H9 (cell line): ENCODE measurements around the gene ZNF467. TPM values are rescaled to one million over a fixed set of nuclear protein-coding genes. Genes with fewer than 3 reads are reported as not detected.

Source experiments
- DNase-seq: peaks from one replicate; pipeline ENCODE4 v3.0.0-alpha.2; 2017
- H2AFZ ChIP-seq: one replicate; pipeline ENCODE4 v1.6.1; 2013; ENCODE audit warnings: mild to moderate bottlenecking, low read length, control low read depth, moderate library complexity
- H2AK5ac ChIP-seq: 2 replicates; pipeline ENCODE4 v1.6.1; 2013; ENCODE audit warnings: low read length, control low read depth, mixed read lengths; ENCODE audit not compliant: insufficient read length
- H2BK120ac ChIP-seq: one replicate; pipeline ENCODE4 v1.6.1; 2013; ENCODE audit warnings: low read depth, mild to moderate bottlenecking, low read length, control low read depth, inconsistent platforms; ENCODE audit not compliant: poor library complexity, severe bottlenecking
- H2BK12ac ChIP-seq: 2 replicates; pipeline ENCODE4 v1.6.1; 2013; ENCODE audit warnings: low read length, control low read depth, mixed read lengths, low read depth; ENCODE audit not compliant: insufficient read length
- H2BK15ac ChIP-seq: 2 replicates; pipeline ENCODE4 v1.6.1; 2013; ENCODE audit warnings: low read depth, low read length, control low read depth
- H2BK20ac ChIP-seq: one replicate; pipeline ENCODE4 v1.6.1; 2013; ENCODE audit warnings: low read depth, mild to moderate bottlenecking, low read length, control low read depth, inconsistent platforms; ENCODE audit not compliant: poor library complexity, severe bottlenecking
- H2BK5ac ChIP-seq: 2 replicates; pipeline ENCODE4 v1.6.1; 2013; ENCODE audit warnings: low read length, control low read depth, mixed read lengths; ENCODE audit not compliant: insufficient read length
- H3K14ac ChIP-seq: 2 replicates; pipeline ENCODE4 v1.6.1; 2013; ENCODE audit warnings: low read length, control low read depth; ENCODE audit not compliant: insufficient read depth
- H3K18ac ChIP-seq: 2 replicates; pipeline ENCODE4 v1.6.1; 2013; ENCODE audit warnings: low read depth, mild to moderate bottlenecking, mixed read lengths, low read length, control low read depth; ENCODE audit not compliant: insufficient read length
- H3K23ac ChIP-seq: 2 replicates; pipeline ENCODE4 v1.6.1; 2013; ENCODE audit warnings: low read length, control low read depth, mixed read lengths, low read depth; ENCODE audit not compliant: insufficient read length
- H3K23me2 ChIP-seq: 2 replicates; pipeline ENCODE4 v1.6.1; 2013; ENCODE audit warnings: low read depth, mild to moderate bottlenecking, mixed read lengths, low read length, control low read depth; ENCODE audit not compliant: insufficient read length, poor library complexity, severe bottlenecking
- H3K27ac ChIP-seq: 2 replicates; pipeline ENCODE4 v1.5.1; 2013; ENCODE audit warnings: low read length, control low read depth, mixed read lengths, low read depth; ENCODE audit not compliant: insufficient read length
- H3K27me3 ChIP-seq: 2 replicates; pipeline ENCODE4 v1.6.1; 2013; ENCODE audit warnings: low read length, control low read depth, inconsistent platforms; ENCODE audit not compliant: insufficient read depth
- H3K4ac ChIP-seq: 2 replicates; pipeline ENCODE4 v1.6.1; 2013; ENCODE audit warnings: low read depth, mild to moderate bottlenecking, control low read depth, inconsistent platforms, low read length, moderate library complexity
- H3K4me1 ChIP-seq: 2 replicates; pipeline ENCODE4 v1.6.1; 2013; ENCODE audit warnings: low read length, control low read depth, inconsistent platforms; ENCODE audit not compliant: insufficient read depth
- H3K4me2 ChIP-seq: 2 replicates; pipeline ENCODE4 v1.6.1; 2013; ENCODE audit warnings: low read length, control low read depth, mixed read lengths; ENCODE audit not compliant: insufficient read length, insufficient read depth
- H3K56ac ChIP-seq: 2 replicates; pipeline ENCODE4 v1.6.1; 2013; ENCODE audit warnings: low read depth, mild to moderate bottlenecking, mixed read lengths, low read length, control low read depth; ENCODE audit not compliant: insufficient read length
- H3K79me1 ChIP-seq: 2 replicates; pipeline ENCODE4 v1.6.1; 2013; ENCODE audit warnings: low read depth, mild to moderate bottlenecking, moderate library complexity, low read length, control low read depth, inconsistent platforms; ENCODE audit not compliant: insufficient read depth, poor library complexity, severe bottlenecking
- H3K79me2 ChIP-seq: 2 replicates; pipeline ENCODE4 v1.6.1; 2013; ENCODE audit warnings: low read length, control low read depth, inconsistent platforms; ENCODE audit not compliant: insufficient read depth
- H3K9ac ChIP-seq: 2 replicates; pipeline ENCODE4 v1.6.1; 2013; ENCODE audit warnings: low read length, control low read depth, mixed read lengths; ENCODE audit not compliant: insufficient read length; ENCODE audit errors: extremely low read depth
- H3K9me3 ChIP-seq: one replicate; pipeline ENCODE4 v1.6.1; 2013; ENCODE audit warnings: low read depth, low read length, inconsistent platforms; ENCODE audit not compliant: control insufficient read depth
- H3T11ph ChIP-seq: one replicate; pipeline ENCODE4 v1.6.1; 2013; ENCODE audit warnings: mild to moderate bottlenecking, low read length, control low read depth, inconsistent platforms
- H4K20me1 ChIP-seq: one replicate; pipeline ENCODE4 v1.6.1; 2013; ENCODE audit not compliant: control insufficient read depth, insufficient read length, insufficient read depth
- H4K5ac ChIP-seq: 2 replicates; pipeline ENCODE4 v1.6.1; 2013; ENCODE audit warnings: low read depth, mild to moderate bottlenecking, mixed read lengths, low read length, control low read depth; ENCODE audit not compliant: insufficient read length
- H4K8ac ChIP-seq: replicated peaks from 2 replicates; pipeline ENCODE4 v1.6.1; 2013; ENCODE audit warnings: low read length, control low read depth, mixed read lengths, low read depth; ENCODE audit not compliant: insufficient read length
- H4K91ac ChIP-seq: 2 replicates; pipeline ENCODE4 v1.6.1; 2013; ENCODE audit warnings: low read depth, mild to moderate bottlenecking, moderate library complexity, mixed read lengths, low read length, control low read depth; ENCODE audit not compliant: insufficient read length
- H3K27ac Mint-ChIP-seq, 3 experiments: 2 replicates in 2 of 3; 3 replicates in 1 of 3; pipeline ENCODE4 v1.8.0; 2020 to 2021; ENCODE audit warnings: mixed read lengths in 3 of 3, mild to moderate bottlenecking in 1 of 3, moderate library complexity in 1 of 3
- H3K27me3 Mint-ChIP-seq: 2 replicates; pipeline ENCODE4 v1.8.0; 2021; ENCODE audit warnings: low read depth, mild to moderate bottlenecking, moderate library complexity, mixed read lengths
- H3K36me3 Mint-ChIP-seq, 3 experiments: 2 replicates in 2 of 3; 3 replicates in 1 of 3; pipeline ENCODE4 v1.8.0; 2020 to 2021; ENCODE audit warnings: low read depth in 3 of 3, mixed read lengths in 3 of 3; ENCODE audit not compliant: insufficient read depth in 1 of 3
- H3K4me1 Mint-ChIP-seq, 2 experiments: 2 replicates each; pipeline ENCODE4 v1.8.0; 2020; ENCODE audit warnings: mixed read lengths in 2 of 2
- H3K4me3 Mint-ChIP-seq, 2 experiments: 2 replicates in 1 of 2; 3 replicates in 1 of 2; pipeline ENCODE4 v1.8.0; 2020 to 2021; ENCODE audit warnings: mild to moderate bottlenecking in 2 of 2, mixed read lengths in 2 of 2, moderate library complexity in 1 of 2
- H3K9me3 Mint-ChIP-seq, 2 experiments: 2 replicates in 1 of 2; 3 replicates in 1 of 2; pipeline ENCODE4 v1.8.0; 2020; ENCODE audit warnings: mild to moderate bottlenecking in 2 of 2, mixed read lengths in 2 of 2, moderate library complexity in 1 of 2
- WGBS: extraction: QIAGEN DNeasy Blood & Tissue Kit; methylation state at CpG from one replicate; pipeline ENCODE4 v1.1.7; 2013; ENCODE audit warnings: missing lambda C conversion rate, low lambda C conversion rate, mixed read lengths; ENCODE audit not compliant: insufficient read length; ENCODE audit errors: extremely low coverage; 5-methylcytosine and 5-hydroxymethylcytosine counted together
- total RNA-seq: library from RNA; stranded (reverse); gene quantifications from 2 replicates; pipeline ENCODE4 v1.2.1, GENCODE V29; 2021
- TF ChIP-seq, protein P1 (sequence below): fragments of 200-600 bp; sonication (generic); conservative IDR thresholded peaks from 3 replicates; pipeline ENCODE4 v1.8.0; 2021; ENCODE audit warnings: antibody characterized with exemption, mild to moderate bottlenecking

The ZNF467 gene
- total RNA-seq, 1 experiment from 2014 or later = 0.31 TPM

DNA sequence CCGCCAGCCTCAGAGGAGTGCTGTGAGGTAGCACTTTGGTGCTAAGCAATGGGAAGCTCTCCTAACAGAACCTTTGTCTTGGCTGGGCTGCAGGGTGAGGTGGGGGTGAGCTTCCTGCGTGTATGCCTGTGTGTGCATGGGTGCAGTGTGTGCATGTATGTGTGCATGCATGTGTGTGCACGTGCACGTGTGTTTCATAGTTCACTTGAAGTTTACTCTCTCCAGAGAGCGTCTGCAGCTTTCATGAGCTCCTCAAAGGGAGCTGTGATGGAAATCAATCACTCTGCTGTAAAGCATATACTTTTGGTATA lies 4.9 kb upstream of the ZNF467 start:
- H2BK120ac ChIP-seq = no peak overlapping the region
- H2BK12ac ChIP-seq = no peak overlapping the region
- H3K27ac ChIP-seq = no peak overlapping the region
- TF ChIP-seq, protein P1, sequence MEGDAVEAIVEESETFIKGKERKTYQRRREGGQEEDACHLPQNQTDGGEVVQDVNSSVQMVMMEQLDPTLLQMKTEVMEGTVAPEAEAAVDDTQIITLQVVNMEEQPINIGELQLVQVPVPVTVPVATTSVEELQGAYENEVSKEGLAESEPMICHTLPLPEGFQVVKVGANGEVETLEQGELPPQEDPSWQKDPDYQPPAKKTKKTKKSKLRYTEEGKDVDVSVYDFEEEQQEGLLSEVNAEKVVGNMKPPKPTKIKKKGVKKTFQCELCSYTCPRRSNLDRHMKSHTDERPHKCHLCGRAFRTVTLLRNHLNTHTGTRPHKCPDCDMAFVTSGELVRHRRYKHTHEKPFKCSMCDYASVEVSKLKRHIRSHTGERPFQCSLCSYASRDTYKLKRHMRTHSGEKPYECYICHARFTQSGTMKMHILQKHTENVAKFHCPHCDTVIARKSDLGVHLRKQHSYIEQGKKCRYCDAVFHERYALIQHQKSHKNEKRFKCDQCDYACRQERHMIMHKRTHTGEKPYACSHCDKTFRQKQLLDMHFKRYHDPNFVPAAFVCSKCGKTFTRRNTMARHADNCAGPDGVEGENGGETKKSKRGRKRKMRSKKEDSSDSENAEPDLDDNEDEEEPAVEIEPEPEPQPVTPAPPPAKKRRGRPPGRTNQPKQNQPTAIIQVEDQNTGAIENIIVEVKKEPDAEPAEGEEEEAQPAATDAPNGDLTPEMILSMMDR = no peak
- no peaks in the 10 kb centered on the region for H3K4me1 ChIP-seq
- no peak overlapping the region for H3K23ac ChIP-seq
- no peak for DNase-seq
- no peak overlapping the region for H2AK5ac ChIP-seq
- no peaks in the 10 kb centered on the region for H4K20me1 ChIP-seq
- no peak overlapping the region for H3K4me3 Mint-ChIP-seq
- no peak overlapping the region for H3K4ac ChIP-seq
- H4K8ac ChIP-seq = no peak overlapping the region
- H3K79me1 ChIP-seq = no peaks in the 10 kb centered on the region
- H3K27me3 ChIP-seq = peaks cover 13% of the 10 kb centered on the region
- H3T11ph ChIP-seq = no peak overlapping the region
- no CpG with 5 or more reads among the region's 5 CpGs for WGBS
- no peak overlapping the region for H3K9ac ChIP-seq
- H4K5ac ChIP-seq = no peak overlapping the region
- no peak overlapping the region for H2AFZ ChIP-seq
- H3K27me3 Mint-ChIP-seq = peaks cover 66% of the 10 kb centered on the region
- no peak overlapping the region for H3K4me2 ChIP-seq
- H3K56ac ChIP-seq = no peak overlapping the region
- H3K9me3 Mint-ChIP-seq = no peaks in the 10 kb centered on the region
- H2BK5ac ChIP-seq = no peak overlapping the region
- no peaks in the 10 kb centered on the region for H3K79me2 ChIP-seq
- no peak overlapping the region for H2BK15ac ChIP-seq
- no peaks in the 10 kb centered on the region for H3K36me3 Mint-ChIP-seq
- H3K14ac ChIP-seq = no peak overlapping the region
- no peak overlapping the region for H3K27ac Mint-ChIP-seq
- H3K4me1 Mint-ChIP-seq = peaks cover 8 to 28% of the 10 kb centered on the region in 2 experiments
- no peak overlapping the region for H3K18ac ChIP-seq
- no peak overlapping the region for H4K91ac ChIP-seq
- H3K9me3 ChIP-seq = no peaks in the 10 kb centered on the region
- peaks cover 8% of the 10 kb centered on the region for H3K23me2 ChIP-seq
- no peak overlapping the region for H2BK20ac ChIP-seq
